Measurements from ENCODE around the gene SV2B.

DNA sequence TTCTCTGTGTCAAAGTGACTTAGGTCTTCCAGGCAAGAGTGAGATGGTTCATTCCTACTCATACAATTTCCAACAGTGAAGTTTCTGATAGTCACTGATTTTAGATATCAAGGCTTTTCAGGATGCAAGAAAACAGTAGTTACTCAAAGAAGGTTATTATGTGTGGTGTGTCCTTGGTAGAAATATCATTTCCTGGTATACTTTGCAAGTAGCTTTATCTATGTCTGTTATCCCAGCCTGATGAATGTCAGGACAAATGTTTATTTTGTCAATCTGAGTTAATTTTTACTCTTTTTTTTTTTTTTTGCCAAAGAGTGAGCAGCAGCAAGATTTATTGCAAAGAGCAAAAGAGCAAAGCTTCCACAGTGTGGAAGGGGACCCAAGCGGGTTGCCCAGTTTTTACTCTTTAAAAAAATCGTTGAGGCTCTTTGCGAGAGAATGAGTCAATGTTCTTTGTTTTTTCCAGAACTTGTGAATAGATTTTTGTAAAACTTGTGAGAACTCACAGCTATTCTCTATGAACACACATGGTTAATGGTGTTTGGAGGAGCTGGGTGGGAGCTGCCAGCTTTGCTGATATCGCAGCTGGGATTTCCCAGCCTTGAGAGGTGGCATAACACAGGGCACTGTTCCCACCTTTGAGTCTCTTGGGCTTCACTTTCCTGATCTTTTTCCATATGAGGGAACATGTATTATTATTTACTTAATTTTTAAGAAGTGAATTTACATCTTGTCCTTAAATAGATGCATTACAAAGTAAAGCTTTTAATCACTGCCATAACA is 51.9 kb downstream of the SV2B start:
- TF ChIP-seq, protein P1, sequence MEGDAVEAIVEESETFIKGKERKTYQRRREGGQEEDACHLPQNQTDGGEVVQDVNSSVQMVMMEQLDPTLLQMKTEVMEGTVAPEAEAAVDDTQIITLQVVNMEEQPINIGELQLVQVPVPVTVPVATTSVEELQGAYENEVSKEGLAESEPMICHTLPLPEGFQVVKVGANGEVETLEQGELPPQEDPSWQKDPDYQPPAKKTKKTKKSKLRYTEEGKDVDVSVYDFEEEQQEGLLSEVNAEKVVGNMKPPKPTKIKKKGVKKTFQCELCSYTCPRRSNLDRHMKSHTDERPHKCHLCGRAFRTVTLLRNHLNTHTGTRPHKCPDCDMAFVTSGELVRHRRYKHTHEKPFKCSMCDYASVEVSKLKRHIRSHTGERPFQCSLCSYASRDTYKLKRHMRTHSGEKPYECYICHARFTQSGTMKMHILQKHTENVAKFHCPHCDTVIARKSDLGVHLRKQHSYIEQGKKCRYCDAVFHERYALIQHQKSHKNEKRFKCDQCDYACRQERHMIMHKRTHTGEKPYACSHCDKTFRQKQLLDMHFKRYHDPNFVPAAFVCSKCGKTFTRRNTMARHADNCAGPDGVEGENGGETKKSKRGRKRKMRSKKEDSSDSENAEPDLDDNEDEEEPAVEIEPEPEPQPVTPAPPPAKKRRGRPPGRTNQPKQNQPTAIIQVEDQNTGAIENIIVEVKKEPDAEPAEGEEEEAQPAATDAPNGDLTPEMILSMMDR (IDR thresholded peaks at IDR 0.05; ENCODE audit: insufficient read depth, low read depth, low read length), result no peak
- TF ChIP-seq EZH2 (IDR thresholded peaks at IDR 0.05; ENCODE audit: insufficient read depth, low read length), result no peak

All from astrocyte (in vitro differentiated cells and primary cell).